ENCODE results near the gene YPEL2.

YPEL2 gene

DNA sequence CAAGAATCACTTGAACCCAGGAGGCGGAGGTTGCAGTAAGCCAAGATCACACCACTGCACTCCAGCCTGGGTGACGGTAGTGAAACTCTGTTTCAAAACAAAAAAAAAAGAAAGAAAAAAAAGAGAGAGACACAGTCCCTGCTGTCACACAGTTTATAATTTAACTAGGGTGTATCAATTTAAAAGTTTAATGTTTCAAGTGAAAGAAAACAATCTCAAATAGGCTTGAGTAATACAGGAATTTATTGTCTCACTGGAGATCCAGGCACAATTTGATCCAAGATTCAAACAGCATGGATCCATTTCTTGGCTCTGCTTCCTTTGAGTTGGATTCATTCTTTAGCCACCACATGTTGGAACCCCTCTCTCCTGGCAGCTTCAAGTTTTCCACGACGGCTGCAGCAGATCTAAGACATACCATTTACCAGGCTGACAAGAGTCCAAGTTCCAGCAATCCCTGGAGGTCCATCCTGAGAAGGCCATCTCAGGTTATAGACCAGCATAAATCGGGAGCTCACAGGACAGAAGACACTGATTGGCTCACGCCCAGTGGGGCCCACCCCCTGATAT is 97.5 kb downstream of the YPEL2 start:
- peaks cover 1% of the 10 kb centered on the region for H3K36me3 Mint-ChIP-seq (ENCODE audit: low read depth)
- DNase-seq (no peak), ATAC-seq (no peak)
- H3K27me3 Mint-ChIP-seq = no peaks in the 10 kb centered on the region
- no peak overlapping the region for H3K27ac Mint-ChIP-seq
- H3K4me1 Mint-ChIP-seq = peaks cover 22% of the 10 kb centered on the region
- H3K9me3 Mint-ChIP-seq = peaks cover 3% of the 10 kb centered on the region
- H3K4me3 Mint-ChIP-seq = no peak overlapping the region

DNA sequence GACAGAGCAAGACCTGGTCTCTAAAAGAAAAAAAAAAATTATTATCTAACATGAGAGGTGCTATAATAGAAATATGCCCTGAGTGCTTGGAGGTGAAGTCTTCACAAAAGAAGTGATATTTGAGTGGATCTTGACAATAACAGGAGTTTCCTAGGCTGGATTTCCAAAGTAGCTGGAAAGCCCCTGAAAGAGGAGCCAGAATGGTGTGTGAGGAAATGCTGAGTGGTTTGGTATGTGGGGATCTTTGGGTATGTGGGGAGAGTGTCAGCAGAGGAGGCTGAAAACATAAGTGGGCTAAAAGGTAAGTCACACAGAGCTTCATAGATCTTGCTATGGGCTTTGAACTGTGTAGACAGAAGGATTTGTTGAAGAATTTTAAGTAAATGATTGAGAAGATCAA is 100.1 kb downstream of the YPEL2 start:
- DNase-seq (no peak), ATAC-seq (no peak)
- Mint-ChIP-seq H3K27me3 (no peaks in the 10 kb centered on the region), H3K4me3 (no peak overlapping the region), H3K4me1 (peaks cover 41% of the 10 kb centered on the region), H3K9me3 (peaks cover 3% of the 10 kb centered on the region), H3K27ac (no peak overlapping the region), H3K36me3 (ENCODE audit: low read depth) (peaks cover 1% of the 10 kb centered on the region)

DNA sequence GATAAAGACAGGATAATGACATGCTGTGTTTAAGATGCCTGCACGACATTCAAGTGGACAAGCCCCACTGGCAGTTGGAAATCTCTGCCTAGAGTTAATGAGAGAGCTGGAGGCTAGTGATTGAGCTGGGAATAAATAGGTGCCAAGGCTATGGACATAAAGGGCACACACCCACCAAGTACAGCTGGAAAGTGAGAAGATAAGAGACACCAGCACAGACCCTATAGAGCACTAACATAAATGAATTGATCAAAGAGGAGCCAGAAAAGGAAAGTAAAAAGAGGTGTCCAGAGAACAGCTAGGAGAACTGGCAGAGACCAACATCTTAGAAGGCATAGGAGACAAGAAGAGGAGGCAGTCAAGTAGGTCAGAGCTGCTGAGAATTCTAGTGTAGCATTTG is 101.2 kb downstream of the YPEL2 start:
- DNase-seq = no peak
- Mint-ChIP-seq H3K36me3 (ENCODE audit: low read depth) (peaks cover 1% of the 10 kb centered on the region), H3K27ac (no peak overlapping the region), H3K27me3 (no peaks in the 10 kb centered on the region), H3K4me1 (peaks cover 40% of the 10 kb centered on the region), H3K4me3 (no peak overlapping the region), H3K9me3 (peaks cover 3% of the 10 kb centered on the region)
- ATAC-seq = no peak

DNA sequence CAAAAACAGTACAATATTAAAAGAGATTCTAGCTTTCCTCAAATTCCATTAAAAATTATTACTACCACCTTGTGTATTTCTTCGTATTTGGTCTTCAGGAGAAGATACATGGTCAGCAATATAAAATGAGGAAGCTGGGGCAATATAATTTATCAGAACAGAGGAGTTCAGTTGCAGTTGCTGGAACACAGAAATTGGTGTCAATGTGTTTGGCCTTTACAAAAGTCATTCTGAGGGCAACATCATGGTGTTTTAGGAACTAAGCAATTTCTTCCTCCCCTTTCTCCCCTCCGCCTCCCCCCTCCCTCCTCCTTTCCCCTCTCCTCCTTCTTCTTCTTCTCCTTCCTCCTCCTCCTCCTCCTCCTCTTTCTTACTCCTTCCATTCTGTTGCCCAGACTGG is 102.1 kb downstream of the YPEL2 start:
- DNase-seq (no peak), ATAC-seq (no peak)
- peaks cover 45% of the 10 kb centered on the region for H3K4me1 Mint-ChIP-seq
- no peak overlapping the region for H3K4me3 Mint-ChIP-seq
- peaks cover 1% of the 10 kb centered on the region for H3K36me3 Mint-ChIP-seq (ENCODE audit: low read depth)
- H3K27ac Mint-ChIP-seq = no peak overlapping the region
- no peaks in the 10 kb centered on the region for H3K27me3 Mint-ChIP-seq
- H3K9me3 Mint-ChIP-seq = peaks cover 3% of the 10 kb centered on the region

DNA sequence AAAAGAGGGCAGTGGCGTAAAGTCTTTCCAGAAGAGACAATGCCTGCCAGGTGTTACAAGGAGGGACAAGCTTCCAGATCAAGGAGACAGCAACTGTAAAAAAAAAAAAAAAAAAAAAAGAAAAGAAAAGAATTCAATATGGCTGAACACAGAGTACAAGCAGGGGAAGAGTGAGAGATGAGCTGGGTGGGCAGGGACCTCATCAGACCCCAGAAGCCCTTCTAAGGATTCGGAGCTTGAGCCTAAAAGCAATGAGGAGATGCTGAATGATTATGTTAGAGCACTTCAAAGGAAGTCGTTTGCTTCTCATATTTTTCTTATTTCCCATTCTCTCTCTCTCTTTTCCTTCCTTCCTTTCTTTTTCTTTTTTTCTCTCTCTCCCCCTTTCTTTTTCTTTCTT is 103.0 kb downstream of the YPEL2 start:
- H3K9me3 Mint-ChIP-seq = peaks cover 3% of the 10 kb centered on the region
- peaks cover 1% of the 10 kb centered on the region for H3K36me3 Mint-ChIP-seq (ENCODE audit: low read depth)
- H3K27me3 Mint-ChIP-seq = no peaks in the 10 kb centered on the region
- H3K4me3 Mint-ChIP-seq = no peak overlapping the region
- H3K27ac Mint-ChIP-seq = no peak overlapping the region
- peaks cover 51% of the 10 kb centered on the region for H3K4me1 Mint-ChIP-seq
- ATAC-seq (no peak), DNase-seq (no peak)

DNA sequence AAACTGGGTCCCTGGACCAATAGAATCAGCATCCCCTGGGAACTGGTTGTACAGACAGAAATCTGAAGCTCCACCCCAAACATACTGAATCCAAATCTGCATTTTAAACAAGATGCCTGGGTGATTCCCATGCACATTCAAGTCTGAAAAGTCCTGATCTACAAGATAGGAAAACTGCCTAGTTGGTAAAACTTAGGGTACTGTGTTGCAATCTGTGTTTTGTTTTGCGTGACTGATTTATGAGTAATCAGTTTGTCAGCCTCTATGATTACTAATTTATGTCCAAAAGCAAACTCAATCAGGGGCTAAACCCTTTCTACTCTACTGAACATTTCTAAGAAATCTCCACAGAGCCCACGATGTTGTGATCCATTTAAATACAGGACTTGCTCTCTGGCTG is 103.8 kb downstream of the YPEL2 start:
- ATAC-seq (peak; percentile 88), DNase-seq (no peak)

DNA sequence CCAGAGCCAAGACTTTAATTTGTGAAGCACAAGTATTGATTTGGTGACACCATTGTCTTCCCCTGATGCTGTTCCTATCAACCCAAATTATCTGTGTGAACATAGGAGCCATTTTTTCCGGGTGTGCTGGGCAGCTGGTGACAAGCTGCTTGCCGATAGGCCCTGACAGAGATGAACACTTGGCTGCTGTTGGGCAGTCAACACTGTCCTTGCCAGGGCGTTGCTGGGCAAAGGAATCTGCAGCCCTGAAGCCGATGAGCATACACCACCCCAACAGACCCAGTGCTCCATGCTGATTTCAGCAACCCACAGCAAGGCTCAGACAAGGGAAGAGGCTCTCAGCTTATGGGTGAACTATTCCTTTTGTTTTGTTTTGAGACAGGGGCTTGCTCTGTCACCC is 105.4 kb downstream of the YPEL2 start:
- H3K36me3 Mint-ChIP-seq (ENCODE audit: low read depth) = peaks cover 1% of the 10 kb centered on the region
- peaks cover 70% of the 10 kb centered on the region for H3K4me1 Mint-ChIP-seq
- H3K4me3 Mint-ChIP-seq = no peak overlapping the region
- H3K9me3 Mint-ChIP-seq = peaks cover 1% of the 10 kb centered on the region
- no peak overlapping the region for H3K27ac Mint-ChIP-seq
- H3K27me3 Mint-ChIP-seq = no peaks in the 10 kb centered on the region
- no peak for ATAC-seq
- DNase-seq = no peak

More for the DNA sequence above, 103.8 kb downstream of the YPEL2 start:
- Mint-ChIP-seq H3K9me3 (peaks cover 3% of the 10 kb centered on the region), H3K27me3 (no peaks in the 10 kb centered on the region), H3K27ac (peak overlapping the region; percentile 78), H3K4me1 (peaks cover 60% of the 10 kb centered on the region), H3K4me3 (no peak overlapping the region), H3K36me3 (ENCODE audit: low read depth) (peaks cover 1% of the 10 kb centered on the region)

DNA sequence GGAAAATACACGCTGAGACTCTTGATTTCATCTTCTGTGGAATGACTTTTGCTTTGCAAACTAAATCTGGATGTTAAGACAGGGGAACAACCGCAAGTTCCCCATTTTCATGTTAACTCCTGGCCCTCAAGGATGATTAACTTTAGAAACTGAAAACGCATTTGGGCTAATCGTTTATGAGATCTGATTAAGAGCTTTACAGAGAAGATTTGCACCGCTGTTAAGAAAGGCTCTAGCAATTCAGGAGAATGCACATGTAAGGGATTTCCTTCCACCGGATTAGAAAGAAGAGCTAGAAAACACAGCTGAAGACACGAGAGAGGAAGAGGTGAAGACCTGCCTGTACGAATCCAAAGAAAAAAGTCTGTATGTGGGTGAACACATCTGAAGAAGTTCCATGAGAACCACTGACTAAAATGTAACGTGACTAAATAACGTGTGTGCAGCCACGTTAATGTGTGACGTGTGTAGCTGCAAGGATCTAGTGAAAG is 106.4 kb downstream of the YPEL2 start:
- Mint-ChIP-seq H3K9me3 (no peaks in the 10 kb centered on the region), H3K27me3 (no peaks in the 10 kb centered on the region), H3K36me3 (ENCODE audit: low read depth) (no peaks in the 10 kb centered on the region), H3K27ac (no peak overlapping the region), H3K4me3 (no peak overlapping the region), H3K4me1 (peaks cover 69% of the 10 kb centered on the region)
- ATAC-seq (no peak), DNase-seq (no peak)

DNA sequence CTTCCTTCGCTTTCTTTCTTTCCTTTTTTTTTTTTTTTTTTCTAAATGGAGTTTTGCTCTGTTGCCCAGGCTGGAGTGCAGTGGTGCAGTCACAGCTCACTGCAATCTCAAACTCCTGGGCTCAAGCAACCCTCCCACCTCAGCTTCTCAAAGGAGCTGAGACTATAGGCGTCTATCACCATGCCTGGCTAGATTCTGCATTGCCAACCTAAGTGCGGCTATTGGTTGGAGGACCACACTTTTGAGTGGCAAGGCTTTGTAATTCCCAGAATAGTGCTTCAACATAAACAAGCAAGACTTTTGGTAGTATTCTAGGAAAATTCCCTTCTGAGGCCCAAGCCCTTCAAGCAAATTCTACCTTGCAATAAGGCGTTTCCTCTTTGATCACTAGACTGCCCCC is 107.8 kb downstream of the YPEL2 start:
- Mint-ChIP-seq H3K4me1 (peaks cover 67% of the 10 kb centered on the region), H3K4me3 (peak overlapping the region; percentile 8), H3K36me3 (ENCODE audit: low read depth) (no peaks in the 10 kb centered on the region), H3K9me3 (no peaks in the 10 kb centered on the region), H3K27ac (peak overlapping the region; percentile 4), H3K27me3 (no peaks in the 10 kb centered on the region)
- no peak for DNase-seq
- ATAC-seq = no peak

DNA sequence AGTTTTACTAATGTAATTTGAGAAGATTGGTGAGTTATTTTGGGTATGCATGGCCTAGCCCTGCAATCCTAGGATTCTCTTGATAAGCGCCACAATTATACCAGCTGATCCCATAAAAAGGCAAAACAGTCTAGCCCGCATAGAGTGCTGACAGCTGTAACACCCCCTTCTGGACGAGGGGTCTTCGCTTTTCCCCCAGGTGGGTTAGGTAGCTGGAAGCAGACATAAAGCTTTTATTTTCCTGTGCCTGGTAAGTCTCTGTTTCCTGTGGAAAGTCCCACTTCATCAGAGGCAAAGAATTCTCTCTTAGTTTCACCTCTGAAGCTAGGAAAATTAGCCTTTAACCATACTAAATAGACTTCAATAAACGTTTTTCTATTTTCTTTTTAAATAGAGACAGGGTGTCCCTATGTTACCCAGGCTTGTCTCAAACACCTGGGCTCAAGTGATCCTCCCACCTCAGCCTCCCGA is 108.3 kb downstream of the YPEL2 start:
- no peak for ATAC-seq
- Mint-ChIP-seq H3K9me3 (no peaks in the 10 kb centered on the region), H3K27me3 (no peaks in the 10 kb centered on the region), H3K4me3 (peak overlapping the region; percentile 8), H3K36me3 (ENCODE audit: low read depth) (no peaks in the 10 kb centered on the region), H3K4me1 (peaks cover 64% of the 10 kb centered on the region), H3K27ac (peak overlapping the region; percentile 52)
- DNase-seq = no peak

DNA sequence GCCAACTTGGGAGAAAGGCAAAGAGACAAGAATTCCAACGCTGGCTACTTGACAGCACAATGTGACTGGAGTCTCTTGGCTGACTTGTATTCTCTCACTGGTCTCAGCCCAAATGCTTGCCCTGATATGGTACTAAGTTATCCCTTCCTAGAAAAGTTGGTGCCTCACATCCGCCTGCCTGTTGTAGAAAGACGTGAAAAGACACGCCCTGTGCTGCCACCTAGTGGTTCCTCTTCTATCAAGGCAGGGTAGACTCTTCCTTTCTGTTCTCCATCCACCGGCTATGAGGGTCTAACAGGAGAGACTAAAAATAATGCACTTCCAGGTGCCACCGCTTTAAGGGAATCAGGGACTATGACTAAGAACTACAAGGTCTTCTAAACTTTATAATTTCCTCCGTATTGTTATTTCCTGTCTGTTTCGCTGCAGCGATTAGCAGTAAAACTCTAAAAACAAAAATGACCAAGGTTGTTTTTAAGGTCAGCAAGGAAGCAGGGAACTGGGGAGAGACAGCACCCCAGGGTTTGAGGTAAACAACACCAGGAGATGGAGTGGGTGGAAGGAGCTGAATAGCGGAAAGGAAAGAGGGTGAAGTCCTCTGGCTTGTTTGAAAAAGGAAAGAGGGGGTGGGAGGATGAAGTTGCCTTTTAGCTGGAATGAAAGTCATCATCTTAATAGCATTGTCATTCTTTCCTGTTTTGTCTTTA is 109.5 kb downstream of the YPEL2 start:
- peak overlapping the region; percentile 60 for H3K4me3 Mint-ChIP-seq

DNA sequence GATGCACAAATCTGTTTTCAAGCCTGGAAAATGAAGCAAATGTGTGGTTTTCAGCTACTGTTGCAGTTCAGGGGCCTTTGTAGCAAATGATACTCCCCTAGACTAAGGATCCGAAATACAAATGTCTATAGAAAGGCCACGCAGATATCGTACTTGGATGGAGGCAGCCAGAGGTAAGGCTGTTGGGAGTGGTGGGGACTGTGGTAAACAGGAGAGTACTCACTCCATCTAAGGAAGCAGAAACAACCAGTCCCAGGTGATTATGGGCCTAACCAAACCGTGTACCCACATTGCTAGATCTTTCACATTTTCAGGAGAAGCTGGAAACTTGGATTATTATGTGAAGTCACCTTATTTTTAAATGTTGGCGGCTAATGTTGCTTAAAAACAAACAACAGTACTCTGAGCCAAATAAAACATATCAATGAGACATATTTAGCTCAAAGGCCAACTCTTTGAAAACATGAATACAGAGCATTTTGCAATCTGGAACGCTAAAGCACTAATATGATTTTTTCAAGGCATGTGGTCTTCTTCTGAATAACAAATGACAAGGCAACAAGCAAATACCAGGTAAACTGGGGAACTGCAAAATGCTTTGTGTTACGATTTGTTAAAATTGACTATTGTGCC is 110.1 kb downstream of the YPEL2 start:
- peaks cover 50% of the 10 kb centered on the region for H3K4me1 Mint-ChIP-seq
- DNase-seq (no peak), ATAC-seq (no peak)
- H3K4me3 Mint-ChIP-seq = no peak overlapping the region
- no peaks in the 10 kb centered on the region for H3K27me3 Mint-ChIP-seq
- peak overlapping the region; percentile 84 for H3K27ac Mint-ChIP-seq
- H3K9me3 Mint-ChIP-seq = no peaks in the 10 kb centered on the region
- H3K36me3 Mint-ChIP-seq (ENCODE audit: low read depth) = no peaks in the 10 kb centered on the region

More for the DNA sequence above, 109.5 kb downstream of the YPEL2 start:
- DNase-seq = peak; percentile 88
- Mint-ChIP-seq H3K9me3 (no peaks in the 10 kb centered on the region), H3K27me3 (no peaks in the 10 kb centered on the region), H3K27ac (peak overlapping the region; percentile 84), H3K36me3 (ENCODE audit: low read depth) (no peaks in the 10 kb centered on the region), H3K4me1 (peaks cover 55% of the 10 kb centered on the region)
- ATAC-seq = peak; percentile 95

DNA sequence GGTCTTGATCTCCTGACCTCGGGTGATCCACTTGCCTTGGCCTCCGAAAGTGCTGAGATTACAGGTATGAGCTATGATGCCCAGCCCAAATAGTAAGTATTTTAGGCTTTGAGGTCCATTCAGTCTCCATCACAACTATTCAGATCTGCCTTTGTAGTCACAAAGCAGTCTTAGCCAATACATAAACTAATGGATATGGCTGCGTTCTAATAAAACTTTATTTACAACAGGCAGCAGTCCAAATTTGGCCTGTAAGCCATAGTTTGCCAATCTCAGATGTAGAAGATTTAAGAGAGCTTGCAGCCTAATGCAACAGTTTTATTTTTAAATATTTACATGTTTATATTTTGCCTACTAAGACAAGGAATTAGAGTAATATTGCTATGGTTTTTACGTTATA is 111.7 kb downstream of the YPEL2 start:
- Mint-ChIP-seq H3K27ac (no peak overlapping the region), H3K27me3 (no peaks in the 10 kb centered on the region), H3K4me1 (peaks cover 36% of the 10 kb centered on the region), H3K4me3 (no peak overlapping the region), H3K36me3 (ENCODE audit: low read depth) (no peaks in the 10 kb centered on the region), H3K9me3 (no peaks in the 10 kb centered on the region)
- DNase-seq (no peak), ATAC-seq (no peak)
